Nephron progenitor cell (in vitro differentiated cells): Measurements from ENCODE around the gene LGR5.

Experiments
- DNase-seq: peaks from one replicate; pipeline ENCODE4 v3.0.0; 2021
- H3K27ac Mint-ChIP-seq: 2 replicates; pipeline ENCODE4 v1.8.0; 2021; ENCODE audit warnings: mild to moderate bottlenecking, moderate library complexity, mixed read lengths
- H3K27me3 Mint-ChIP-seq: 2 replicates; pipeline ENCODE4 v1.8.0; 2021; ENCODE audit warnings: mild to moderate bottlenecking, low read depth, mixed read lengths; ENCODE audit not compliant: poor library complexity
- H3K36me3 Mint-ChIP-seq: 2 replicates; pipeline ENCODE4 v1.8.0; 2021; ENCODE audit warnings: low read depth, mixed read lengths
- H3K4me1 Mint-ChIP-seq: 2 replicates; pipeline ENCODE4 v1.8.0; 2021; ENCODE audit warnings: mixed read lengths
- H3K4me3 Mint-ChIP-seq: 2 replicates; pipeline ENCODE4 v1.8.0; 2021; ENCODE audit warnings: mild to moderate bottlenecking, moderate library complexity, mixed read lengths
- H3K9me3 Mint-ChIP-seq: 2 replicates; pipeline ENCODE4 v1.8.0; 2021; ENCODE audit warnings: mild to moderate bottlenecking, moderate library complexity, mixed read lengths
- TF ChIP-seq, protein P1 (sequence below): fragments of 200-600 bp; sonication (generic); IDR thresholded peaks from 2 replicates; pipeline ENCODE4 v1.5.0; 2021; ENCODE audit warnings: antibody characterized with exemption

LGR5 gene

GRCh38 chr12:71509705-71510104, 70.1 kb downstream of the LGR5 start:
- no peak overlapping the region for H3K4me3 Mint-ChIP-seq

DNA sequence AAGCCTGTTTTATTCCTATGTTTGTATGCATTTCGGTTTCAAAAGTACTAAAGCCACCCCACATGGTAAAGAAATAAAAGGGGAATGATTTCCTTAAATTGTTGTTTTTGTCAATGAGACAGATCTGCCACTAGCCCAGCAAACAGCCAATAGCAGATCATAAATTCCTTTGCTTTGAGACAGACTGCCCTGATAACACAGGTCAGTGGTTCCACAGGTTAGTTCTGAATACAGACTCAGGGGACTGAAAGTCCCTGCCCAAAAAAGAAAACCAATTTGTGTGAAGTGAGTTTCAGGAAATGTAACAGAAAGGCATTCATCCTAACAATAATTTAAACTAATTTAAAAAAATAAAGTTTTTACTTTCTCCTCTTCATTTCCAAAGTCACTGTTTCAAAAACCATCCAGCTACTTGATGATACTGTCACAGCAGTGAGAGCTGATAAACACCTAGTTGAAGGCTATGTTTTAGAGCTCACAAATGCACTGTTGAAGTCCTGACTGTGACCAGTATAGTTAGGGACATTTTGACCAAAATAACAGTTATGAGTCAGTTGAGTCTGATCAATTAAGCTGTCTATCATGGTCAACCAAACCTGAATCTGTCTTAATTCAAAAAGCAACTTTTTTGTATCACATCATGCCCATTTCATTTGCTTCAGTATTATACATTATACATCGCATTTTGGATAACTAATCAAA, 77.7 kb downstream of the LGR5 start:
- H3K27ac Mint-ChIP-seq = peak overlapping the region; percentile 68
- no peaks in the 10 kb centered on the region for H3K27me3 Mint-ChIP-seq
- no peak for DNase-seq
- TF ChIP-seq, protein P1, sequence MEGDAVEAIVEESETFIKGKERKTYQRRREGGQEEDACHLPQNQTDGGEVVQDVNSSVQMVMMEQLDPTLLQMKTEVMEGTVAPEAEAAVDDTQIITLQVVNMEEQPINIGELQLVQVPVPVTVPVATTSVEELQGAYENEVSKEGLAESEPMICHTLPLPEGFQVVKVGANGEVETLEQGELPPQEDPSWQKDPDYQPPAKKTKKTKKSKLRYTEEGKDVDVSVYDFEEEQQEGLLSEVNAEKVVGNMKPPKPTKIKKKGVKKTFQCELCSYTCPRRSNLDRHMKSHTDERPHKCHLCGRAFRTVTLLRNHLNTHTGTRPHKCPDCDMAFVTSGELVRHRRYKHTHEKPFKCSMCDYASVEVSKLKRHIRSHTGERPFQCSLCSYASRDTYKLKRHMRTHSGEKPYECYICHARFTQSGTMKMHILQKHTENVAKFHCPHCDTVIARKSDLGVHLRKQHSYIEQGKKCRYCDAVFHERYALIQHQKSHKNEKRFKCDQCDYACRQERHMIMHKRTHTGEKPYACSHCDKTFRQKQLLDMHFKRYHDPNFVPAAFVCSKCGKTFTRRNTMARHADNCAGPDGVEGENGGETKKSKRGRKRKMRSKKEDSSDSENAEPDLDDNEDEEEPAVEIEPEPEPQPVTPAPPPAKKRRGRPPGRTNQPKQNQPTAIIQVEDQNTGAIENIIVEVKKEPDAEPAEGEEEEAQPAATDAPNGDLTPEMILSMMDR = no peak
- no peak overlapping the region for H3K4me3 Mint-ChIP-seq
- H3K4me1 Mint-ChIP-seq = peaks cover 34% of the 10 kb centered on the region
- peaks cover 8% of the 10 kb centered on the region for H3K9me3 Mint-ChIP-seq
- H3K36me3 Mint-ChIP-seq = no peaks in the 10 kb centered on the region

More at GRCh38 chr12:71509705-71510104, 70.1 kb downstream of the LGR5 start:
- Mint-ChIP-seq H3K36me3 (peaks cover 5% of the 10 kb centered on the region), H3K9me3 (peaks cover 3% of the 10 kb centered on the region), H3K27me3 (peaks cover 2% of the 10 kb centered on the region), H3K4me1 (peaks cover 33% of the 10 kb centered on the region), H3K27ac (no peak overlapping the region)
- DNase-seq = no peak
- TF ChIP-seq, protein P1 = no peak

DNA sequence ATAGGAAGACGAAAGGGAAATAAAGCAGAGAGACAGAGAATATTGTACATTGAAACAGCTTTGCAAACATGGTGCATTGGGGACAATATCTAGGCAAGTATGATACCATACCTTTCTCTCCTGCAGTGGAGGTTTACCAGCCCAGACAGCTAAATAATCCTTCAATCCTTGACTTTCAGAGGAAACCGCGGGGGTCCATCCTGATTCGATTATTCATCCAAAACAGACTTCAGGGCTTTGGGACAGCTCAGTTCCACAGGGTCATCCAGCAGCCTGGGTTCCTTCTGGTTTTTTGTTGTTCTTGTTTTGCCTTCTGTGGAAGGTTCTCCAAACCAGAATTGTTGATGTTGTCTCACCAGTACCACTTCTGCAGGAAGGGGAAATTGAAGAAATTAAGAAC, 81.5 kb downstream of the LGR5 start:
- TF ChIP-seq, protein P1 = no peak
- Mint-ChIP-seq H3K9me3 (peaks cover 5% of the 10 kb centered on the region), H3K4me3 (no peak overlapping the region), H3K4me1 (peaks cover 43% of the 10 kb centered on the region), H3K36me3 (no peaks in the 10 kb centered on the region), H3K27me3 (no peaks in the 10 kb centered on the region), H3K27ac (peak overlapping the region; percentile 55)
- no peak for DNase-seq

- no peak overlapping the region for H3K27ac Mint-ChIP-seq
These were observed 85.0 kb downstream of the LGR5 start for GRCh38 chr12:71524626-71525025.

DNA sequence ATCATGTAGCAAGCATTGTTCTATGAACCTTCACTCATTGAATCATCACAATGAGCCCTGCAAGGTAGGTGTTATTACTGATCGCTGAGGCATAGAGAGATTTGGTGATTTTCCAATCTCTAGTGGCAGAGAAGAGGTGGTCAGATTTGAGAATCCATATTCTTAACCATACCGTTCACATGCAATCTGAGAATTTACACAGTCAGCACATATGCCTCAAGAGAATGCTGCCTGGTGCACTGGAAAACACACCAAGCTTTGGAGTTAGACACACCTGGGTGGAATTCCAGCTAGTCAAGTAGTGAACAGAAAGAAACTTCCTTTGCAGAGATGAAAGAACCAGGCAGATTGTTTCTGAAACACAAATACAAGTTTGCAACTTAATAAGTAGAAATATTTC, 94.1 kb downstream of the LGR5 start:
- Mint-ChIP-seq H3K27me3 (peaks cover 4% of the 10 kb centered on the region), H3K9me3 (no peaks in the 10 kb centered on the region), H3K4me3 (no peak overlapping the region), H3K4me1 (peaks cover 10% of the 10 kb centered on the region), H3K36me3 (peaks cover 4% of the 10 kb centered on the region), H3K27ac (no peak overlapping the region)
- no peak for DNase-seq
- TF ChIP-seq, protein P1 = no peak

More at GRCh38 chr12:71524626-71525025, 85.0 kb downstream of the LGR5 start:
- Mint-ChIP-seq H3K9me3 (peaks cover 19% of the 10 kb centered on the region), H3K36me3 (peaks cover 11% of the 10 kb centered on the region), H3K27me3 (peaks cover 7% of the 10 kb centered on the region), H3K4me1 (peaks cover 23% of the 10 kb centered on the region), H3K4me3 (no peak overlapping the region)
- DNase-seq = no peak
- TF ChIP-seq, protein P1 = no peak
